K562 (cell line): ENCODE data around the gene NME7. TPM values are rescaled to one million over a fixed set of nuclear protein-coding genes. Genes with fewer than 3 reads are reported as not detected.

ENCODE experiments used
- DDX20 ChIP-seq: fragments of 450-650 bp; IDR thresholded peaks from 2 replicates; pipeline ENCODE4 v1.6.1; 2016; ENCODE audit warnings: missing genetic modification characterization, low read depth, mild to moderate bottlenecking, missing compliant biosample characterization, moderate library complexity
- E2F1 ChIP-seq: sonication (generic); formaldehyde crosslinking; IDR thresholded peaks from 2 replicates; pipeline ENCODE4 v1.8.1; 2023; ENCODE audit warnings: mild to moderate bottlenecking, missing genetic modification reagents, moderate library complexity
- EP300 ChIP-seq: IDR thresholded peaks from 2 replicates; pipeline ENCODE4 v1.6.1; 2012; ENCODE audit warnings: low read length, improper control_type of control experiment
- ESRRB ChIP-seq: fragments of 250-450 bp; sonication (Bioruptor Pico); IDR thresholded peaks from 2 replicates; pipeline ENCODE4 v1.5.0; 2020; ENCODE audit warnings: mild to moderate bottlenecking, moderate library complexity, borderline replicate concordance
- ETV5 ChIP-seq: sonication (generic); formaldehyde crosslinking; IDR thresholded peaks from 2 replicates; pipeline ENCODE4 v1.4.0; 2020; ENCODE audit warnings: low read depth, mild to moderate bottlenecking, missing genetic modification reagents
- GABPA ChIP-seq: fragments of 200-800 bp; sonication (Bioruptor generic); conservative IDR thresholded peaks from 2 replicates; pipeline ENCODE4 v1.6.1; 2016; ENCODE audit warnings: low read depth, missing genetic modification characterization, missing compliant biosample characterization
- ILF3 ChIP-seq: fragments of 450-650 bp; IDR thresholded peaks from 2 replicates; pipeline ENCODE4 v1.6.1; 2018; ENCODE audit warnings: antibody characterized with exemption, mild to moderate bottlenecking, moderate library complexity, borderline replicate concordance
- MCM5 ChIP-seq: fragments of 450-650 bp; IDR thresholded peaks from 2 replicates; pipeline ENCODE4 v1.6.1; 2016; ENCODE audit warnings: low read depth
- NELFE ChIP-seq: IDR thresholded peaks from 2 replicates; pipeline ENCODE4 v1.6.1; 2011; ENCODE audit warnings: mild to moderate bottlenecking; ENCODE audit not compliant: insufficient read depth, insufficient read length
- NFIC ChIP-seq: fragments of 450-650 bp; IDR thresholded peaks from 2 replicates; pipeline ENCODE4 v1.6.1; 2017; ENCODE audit warnings: mild to moderate bottlenecking, inconsistent platforms
- POLR2H ChIP-seq: IDR thresholded peaks from 2 replicates; pipeline ENCODE4 v1.6.1; 2016; ENCODE audit warnings: missing genetic modification characterization, low read depth, mild to moderate bottlenecking, control low read depth, missing compliant biosample characterization, moderate library complexity
- RFX1 ChIP-seq: fragments of 450-650 bp; IDR thresholded peaks from 2 replicates; pipeline ENCODE4 v1.6.1; 2016; ENCODE audit warnings: mild to moderate bottlenecking, moderate library complexity
- RNF2 ChIP-seq: sonication (generic); IDR thresholded peaks from 2 replicates; pipeline ENCODE4 v1.6.1; 2016
- SMC3 ChIP-seq: conservative IDR thresholded peaks from 2 replicates; pipeline ENCODE4 v1.6.1; 2011; ENCODE audit warnings: low read depth, low read length, improper control_type of control experiment; ENCODE audit not compliant: insufficient read depth
- SREBF2 ChIP-seq: sonication (generic); formaldehyde crosslinking; IDR thresholded peaks from 2 replicates; pipeline ENCODE4 v1.4.0; 2020; ENCODE audit warnings: mild to moderate bottlenecking, missing genetic modification reagents
- TAF9B ChIP-seq: fragments of 450-650 bp; IDR thresholded peaks from 2 replicates; pipeline ENCODE4 v1.6.1; 2018; ENCODE audit warnings: mild to moderate bottlenecking; ENCODE audit not compliant: partially characterized antibody
- TGIF2 ChIP-seq: sonication (generic); formaldehyde crosslinking; IDR thresholded peaks from 2 replicates; pipeline ENCODE4 v1.8.1; 2022; ENCODE audit warnings: mild to moderate bottlenecking, missing genetic modification reagents, moderate library complexity
- ZBTB17 ChIP-seq: fragments of 450-650 bp; formaldehyde crosslinking; IDR thresholded peaks from 2 replicates; pipeline ENCODE4 v1.4.0; 2020; ENCODE audit warnings: mild to moderate bottlenecking
- ZFPM2 ChIP-seq: fragments of 250-450 bp; sonication (Bioruptor Pico); IDR thresholded peaks from 2 replicates; pipeline ENCODE4 v1.5.1; 2022; ENCODE audit warnings: mild to moderate bottlenecking
- ZNF143 ChIP-seq: sonication (generic); formaldehyde crosslinking; IDR thresholded peaks from 2 replicates; pipeline ENCODE4 v1.9.0; 2022; ENCODE audit warnings: mild to moderate bottlenecking, missing genetic modification reagents
- ZNF449 ChIP-seq: fragments of 250-450 bp; sonication (Bioruptor Pico); IDR thresholded peaks from 2 replicates; pipeline ENCODE4 v1.8.0; 2022; ENCODE audit warnings: moderate library complexity, mild to moderate bottlenecking, inconsistent platforms
- ZNF696 ChIP-seq: fragments of 250-450 bp; sonication (Bioruptor Pico); conservative IDR thresholded peaks from 2 replicates; pipeline ENCODE4 v1.4.0; 2020; ENCODE audit warnings: mild to moderate bottlenecking, moderate library complexity
- polyA plus RNA-seq, 8 experiments: library from polyadenylated mRNA; depleted of rRNA in 4 of 8; stranded (reverse) in 5 of 8; unstranded in 3 of 8; fragments of >200 nt; fragmentation: Nextera tagmentation in 2 of 8; fragmentation: Illumina TruSeq in 1 of 8; extraction: Ambion mirVana in 2 of 8; extraction: Trizol in 1 of 8; gene quantifications; 2 replicates each; pipeline versions ENCODE4 v1.2.1 to v1.2.3, GENCODE V29; 2011 to 2014; ENCODE audit warnings: inconsistent platforms in 1 of 8, missing spikeins in 1 of 8
- total RNA-seq, 7 experiments: library from RNA; depleted of rRNA in 6 of 7; stranded (reverse); fragments of >200 nt in 6 of 7; fragmentation: Illumina TruSeq in 2 of 7; extraction: Trizol in 2 of 7; gene quantifications; 2 replicates each; pipeline versions ENCODE4 v1.2.1 to v1.2.3, GENCODE V29; 2011 to 2021; ENCODE audit warnings: low replicate concordance in 1 of 7
- TF ChIP-seq, protein P1 (sequence below): fragments of 250-450 bp; sonication (Bioruptor Pico); IDR thresholded peaks from 2 replicates; pipeline ENCODE4 v1.4.0; 2020
- TF ChIP-seq, protein P2 (sequence below): IDR thresholded peaks from 2 replicates; pipeline ENCODE4 v1.6.1; 2011; ENCODE audit not compliant: insufficient read length; ENCODE audit errors: extremely low read depth
- TF ChIP-seq, protein P3 (sequence below): sonication (generic); formaldehyde crosslinking; IDR thresholded peaks from 2 replicates; pipeline ENCODE4 v1.4.0; 2020; ENCODE audit warnings: mild to moderate bottlenecking, missing genetic modification reagents

The NME7 gene
- total and polyA plus RNA-seq, 9 of the 15 experiments (the other 6 are each of a cell fraction or from before 2014, with no cell fraction given) = 7.9 to 43.2 (median 23.9) TPM

GRCh38 chr1:169327875-169328274 is 39.7 kb downstream of the NME7 start (continued):
- no peak for TF ChIP-seq ZNF449
- no peak for TF ChIP-seq E2F1 (CRISPR knock-in tag)
- peak; percentile 15; the same call in 1 of the 2 replicates for TF ChIP-seq EP300
- TF ChIP-seq GABPA (tag) = no peak
- TF ChIP-seq ESRRB (CRISPR knock-in tag) = no peak
- TF ChIP-seq TAF9B = no peak
- no peak for TF ChIP-seq ETV5 (CRISPR knock-in tag)
- TF ChIP-seq NELFE = no peak
- no peak for TF ChIP-seq TGIF2 (CRISPR knock-in tag)
- TF ChIP-seq POLR2H (tag) = no peak
- TF ChIP-seq, protein P1, sequence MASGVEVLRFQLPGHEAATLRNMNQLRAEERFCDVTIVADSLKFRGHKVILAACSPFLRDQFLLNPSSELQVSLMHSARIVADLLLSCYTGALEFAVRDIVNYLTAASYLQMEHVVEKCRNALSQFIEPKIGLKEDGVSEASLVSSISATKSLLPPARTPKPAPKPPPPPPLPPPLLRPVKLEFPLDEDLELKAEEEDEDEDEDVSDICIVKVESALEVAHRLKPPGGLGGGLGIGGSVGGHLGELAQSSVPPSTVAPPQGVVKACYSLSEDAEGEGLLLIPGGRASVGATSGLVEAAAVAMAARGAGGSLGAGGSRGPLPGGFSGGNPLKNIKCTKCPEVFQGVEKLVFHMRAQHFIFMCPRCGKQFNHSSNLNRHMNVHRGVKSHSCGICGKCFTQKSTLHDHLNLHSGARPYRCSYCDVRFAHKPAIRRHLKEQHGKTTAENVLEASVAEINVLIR (CRISPR knock-in tag) = no peak
- TF ChIP-seq ZBTB17 (CRISPR knock-in tag) = no peak
- no peak for TF ChIP-seq SMC3
- TF ChIP-seq ZFPM2 (CRISPR knock-in tag) = no peak
- no peak for TF ChIP-seq RFX1
- no peak for TF ChIP-seq ZNF696 (CRISPR knock-in tag)
- no peak for TF ChIP-seq DDX20 (tag)
- 0 out of 2 replicates have a peak, but pooled peaks have one; percentile 31 for TF ChIP-seq RNF2
- TF ChIP-seq ILF3 = no peak
- TF ChIP-seq ZNF143 (CRISPR knock-in tag) = no peak
- TF ChIP-seq, protein P2, sequence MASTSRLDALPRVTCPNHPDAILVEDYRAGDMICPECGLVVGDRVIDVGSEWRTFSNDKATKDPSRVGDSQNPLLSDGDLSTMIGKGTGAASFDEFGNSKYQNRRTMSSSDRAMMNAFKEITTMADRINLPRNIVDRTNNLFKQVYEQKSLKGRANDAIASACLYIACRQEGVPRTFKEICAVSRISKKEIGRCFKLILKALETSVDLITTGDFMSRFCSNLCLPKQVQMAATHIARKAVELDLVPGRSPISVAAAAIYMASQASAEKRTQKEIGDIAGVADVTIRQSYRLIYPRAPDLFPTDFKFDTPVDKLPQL = no peak
- TF ChIP-seq NFIC = peak; percentile 29
- TF ChIP-seq SREBF2 (CRISPR knock-in tag) = no peak
- no peak for TF ChIP-seq MCM5
- TF ChIP-seq, protein P3, sequence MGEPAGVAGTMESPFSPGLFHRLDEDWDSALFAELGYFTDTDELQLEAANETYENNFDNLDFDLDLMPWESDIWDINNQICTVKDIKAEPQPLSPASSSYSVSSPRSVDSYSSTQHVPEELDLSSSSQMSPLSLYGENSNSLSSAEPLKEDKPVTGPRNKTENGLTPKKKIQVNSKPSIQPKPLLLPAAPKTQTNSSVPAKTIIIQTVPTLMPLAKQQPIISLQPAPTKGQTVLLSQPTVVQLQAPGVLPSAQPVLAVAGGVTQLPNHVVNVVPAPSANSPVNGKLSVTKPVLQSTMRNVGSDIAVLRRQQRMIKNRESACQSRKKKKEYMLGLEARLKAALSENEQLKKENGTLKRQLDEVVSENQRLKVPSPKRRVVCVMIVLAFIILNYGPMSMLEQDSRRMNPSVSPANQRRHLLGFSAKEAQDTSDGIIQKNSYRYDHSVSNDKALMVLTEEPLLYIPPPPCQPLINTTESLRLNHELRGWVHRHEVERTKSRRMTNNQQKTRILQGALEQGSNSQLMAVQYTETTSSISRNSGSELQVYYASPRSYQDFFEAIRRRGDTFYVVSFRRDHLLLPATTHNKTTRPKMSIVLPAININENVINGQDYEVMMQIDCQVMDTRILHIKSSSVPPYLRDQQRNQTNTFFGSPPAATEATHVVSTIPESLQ (CRISPR knock-in tag) = no peak
